Ovary (tissue), 9 donors: ENCODE data around the gene DNAH3. TPM values are rescaled to one million over a fixed set of nuclear protein-coding genes. Genes with fewer than 3 reads are reported as not detected.
"Not testable (repeated sequence)": the region's sequence is repeated elsewhere in the genome, so short reads cannot be mapped to it uniquely, and the experiment has no call there.

Experiments
- DNase-seq, 5 donors: peaks; one replicate each; pipeline ENCODE4 v3.0.0-alpha.2; 2019 to 2020
- H3K27ac ChIP-seq, 2 donors: fragments of 200-600 bp; one replicate each; pipeline versions ENCODE4 v1.5.1 to v1.8.0; 2019 to 2022
- H3K27me3 ChIP-seq: fragments of 200-600 bp; one replicate; pipeline ENCODE4 v1.8.0; 2022
- H3K36me3 ChIP-seq: fragments of 200-600 bp; sonication (generic); one replicate; pipeline ENCODE4 v1.5.1; 2019
- H3K4me1 ChIP-seq: one replicate; pipeline ENCODE4 v1.8.1; 2013; ENCODE audit warnings: mild to moderate bottlenecking, moderate library complexity; ENCODE audit not compliant: insufficient read depth
- H3K4me3 ChIP-seq: fragments of 200-600 bp; sonication (generic); one replicate; pipeline ENCODE4 v1.5.1; 2017
- H3K9me3 ChIP-seq, 2 donors: fragments of 200-600 bp in 1 of 2; sonication (generic) in 1 of 2; one replicate each; pipeline versions ENCODE4 v1.5.1 to v1.8.1; 2013 to 2019; ENCODE audit warnings: mild to moderate bottlenecking in 1 of 2, moderate library complexity in 1 of 2
- EP300 ChIP-seq: sonication (generic); formaldehyde crosslinking; IDR thresholded peaks from one replicate; pipeline ENCODE4 v1.6.1; 2017; ENCODE audit warnings: antibody characterized with exemption
- POLR2A ChIP-seq: fragments of 450-650 bp; IDR thresholded peaks from one replicate; pipeline ENCODE4 v1.6.1; 2017; ENCODE audit warnings: antibody characterized with exemption, mild to moderate bottlenecking, moderate library complexity
- WGBS, 3 donors: extraction: QIAGEN DNeasy Blood & Tissue Kit in 1 of 3; methylation state at CpG; one replicate each; pipeline versions ENCODE4 v1.1.5 to v1.1.7; 2013 to 2017; 5-methylcytosine and 5-hydroxymethylcytosine counted together
- intact Hi-C, 4 donors: fragments of 100-400 bp; cut with DNase I; formaldehyde crosslinking; loops; one replicate each; pipeline versions ENCODE4 v1.11.0 to v1.15.1; 2022 to 2023
- polyA plus RNA-seq, 2 donors: library from polyadenylated mRNA; stranded (reverse); fragments of 200-250 nt in 1 of 2; fragments of 350-450 nt in 1 of 2; fragmentation: Illumina TruSeq in 1 of 2; extraction: RNeasy Lipid Tissue Mini Kit (QIAGEN cat#74804) in 1 of 2; gene quantifications; one replicate each; pipeline ENCODE4 v1.2.3, GENCODE V29; 2013 to 2014
- total RNA-seq, 7 donors: library from RNA; depleted of rRNA in 2 of 7; stranded (reverse); fragments of >200 nt in 2 of 7; fragmentation: NEBNext Ultra II Directional in 3 of 7; extraction: Animal tissue kit (Norgen Biotek cat#: 25700) in 3 of 7; gene quantifications; one replicate each; pipeline versions ENCODE4 v1.1.0 to v1.2.4, GENCODE V29; 2016 to 2023
- TF ChIP-seq, protein P1 (sequence below), 3 donors: fragments of 450-650 bp in 2 of 3; fragments of 200-600 bp in 1 of 3; IDR thresholded peaks; one replicate each; pipeline versions ENCODE4 v1.5.1 to v1.8.0; 2016 to 2022; ENCODE audit warnings: antibody characterized with exemption in 3 of 3, mild to moderate bottlenecking in 1 of 3
- donor health status: DM: no; HTN: no; CAD: no; lungs with moderate emphysema.
- donor health status: DM: no; HTN: no; CAD: no.
- donor health status: Bipolar disorder and iron deficiency.
- donor health status: DM: yes; HTN: yes; CAD: no.
- donor health status: DM: no; HTN: no; CAD: no.
- donor health status: DM: yes; HTN: yes; CAD: no.

The DNAH3 gene
- total and polyA plus RNA-seq, 9 donors: 0.05 to 12.1 (median 0.95) TPM; not detected in 1

DNA sequence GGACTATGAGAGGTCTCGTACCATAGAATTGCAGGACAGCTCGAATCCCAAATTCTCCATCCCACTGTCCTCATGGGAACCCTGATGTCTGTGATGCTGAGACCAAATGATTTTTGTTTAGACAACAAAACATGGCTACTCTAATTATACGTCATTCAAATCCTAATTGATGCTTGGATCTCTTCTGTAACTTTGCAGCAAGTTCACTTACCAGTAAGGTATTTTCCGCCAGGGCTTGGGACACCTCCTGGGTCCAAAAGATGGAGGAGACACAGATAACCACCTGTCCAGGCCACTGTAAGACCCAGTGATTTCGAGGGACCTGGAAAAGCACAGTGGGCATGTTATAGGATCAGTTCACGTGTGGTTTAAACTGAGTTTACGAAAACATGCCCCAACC, 92.8 kb downstream of the DNAH3 start:
- no peak overlapping the region for H3K27ac ChIP-seq
- no peaks in the 10 kb centered on the region for H3K9me3 ChIP-seq
- TF ChIP-seq EP300 (no peak), POLR2A (no peak)
- TF ChIP-seq, protein P1, sequence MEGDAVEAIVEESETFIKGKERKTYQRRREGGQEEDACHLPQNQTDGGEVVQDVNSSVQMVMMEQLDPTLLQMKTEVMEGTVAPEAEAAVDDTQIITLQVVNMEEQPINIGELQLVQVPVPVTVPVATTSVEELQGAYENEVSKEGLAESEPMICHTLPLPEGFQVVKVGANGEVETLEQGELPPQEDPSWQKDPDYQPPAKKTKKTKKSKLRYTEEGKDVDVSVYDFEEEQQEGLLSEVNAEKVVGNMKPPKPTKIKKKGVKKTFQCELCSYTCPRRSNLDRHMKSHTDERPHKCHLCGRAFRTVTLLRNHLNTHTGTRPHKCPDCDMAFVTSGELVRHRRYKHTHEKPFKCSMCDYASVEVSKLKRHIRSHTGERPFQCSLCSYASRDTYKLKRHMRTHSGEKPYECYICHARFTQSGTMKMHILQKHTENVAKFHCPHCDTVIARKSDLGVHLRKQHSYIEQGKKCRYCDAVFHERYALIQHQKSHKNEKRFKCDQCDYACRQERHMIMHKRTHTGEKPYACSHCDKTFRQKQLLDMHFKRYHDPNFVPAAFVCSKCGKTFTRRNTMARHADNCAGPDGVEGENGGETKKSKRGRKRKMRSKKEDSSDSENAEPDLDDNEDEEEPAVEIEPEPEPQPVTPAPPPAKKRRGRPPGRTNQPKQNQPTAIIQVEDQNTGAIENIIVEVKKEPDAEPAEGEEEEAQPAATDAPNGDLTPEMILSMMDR (IDR thresholded peaks at IDR 0.05): no peak
- intact Hi-C loops: no loop called here
- WGBS, 3 donors: 59 to 63% (median 62%) methylated on average over 7 of the region's 7 CpGs
- H3K4me1 ChIP-seq: no peaks in the 10 kb centered on the region
- no peaks in the 10 kb centered on the region for H3K27me3 ChIP-seq
- H3K36me3 ChIP-seq: no peaks in the 10 kb centered on the region
- no peak for DNase-seq
- H3K4me3 ChIP-seq: no peak overlapping the region

DNA sequence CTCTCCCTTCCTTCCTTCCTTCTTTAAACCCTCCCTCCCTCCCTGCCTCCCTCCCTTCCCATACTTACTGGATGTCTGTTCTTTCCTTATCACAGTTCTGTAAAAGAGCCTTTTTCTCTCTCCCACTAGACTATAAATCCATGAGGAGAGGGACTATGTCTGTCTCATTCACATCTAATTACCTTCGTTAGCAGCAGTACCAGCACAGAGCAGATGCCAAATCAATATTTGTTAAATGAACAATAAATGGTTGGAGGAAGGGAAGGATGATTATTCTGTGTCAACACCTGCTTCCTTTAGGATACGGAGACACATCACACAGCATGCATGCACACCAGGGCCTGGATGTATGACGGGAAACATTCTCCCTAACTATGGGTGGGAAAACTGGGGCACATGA, 94.2 kb downstream of the DNAH3 start:
- 8 to 16% (median 9%) methylated on average over 3 of the region's 3 CpGs for WGBS, 3 donors
- Histone ChIP-seq H3K9me3 (no peaks in the 10 kb centered on the region), H3K27me3 (no peaks in the 10 kb centered on the region), H3K4me3 (no peak overlapping the region), H3K27ac (no peak overlapping the region), H3K36me3 (no peaks in the 10 kb centered on the region), H3K4me1 (no peaks in the 10 kb centered on the region)
- intact Hi-C loops: no loop called here
- no peak for DNase-seq
- TF ChIP-seq EP300 (no peak), POLR2A (no peak)
- TF ChIP-seq, protein P1 (IDR thresholded peaks at IDR 0.05): no peak

DNA sequence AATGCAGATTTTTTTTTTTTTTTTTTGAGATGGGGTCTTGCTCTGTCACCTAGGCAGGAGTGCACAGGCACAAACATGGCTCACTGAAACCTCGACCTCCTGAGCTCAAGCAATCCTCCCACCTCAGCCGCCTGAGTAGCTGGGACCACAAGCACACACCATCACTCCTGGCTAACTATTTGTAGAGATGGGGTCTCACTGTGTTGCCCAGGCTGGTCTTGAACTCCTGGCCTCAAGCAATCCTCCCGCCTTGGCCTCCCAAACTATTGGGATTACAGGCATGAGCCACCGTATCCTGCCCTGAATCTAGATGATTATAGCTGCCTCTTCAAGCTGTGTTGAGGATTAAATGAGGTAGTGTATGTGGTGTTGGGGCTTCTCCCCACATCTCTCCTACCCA, 94.9 kb downstream of the DNAH3 start:
- H3K36me3 ChIP-seq, DNase-seq, H3K4me3 ChIP-seq, H3K4me1 ChIP-seq, intact Hi-C loops, H3K9me3 ChIP-seq, H3K27me3 ChIP-seq, H3K27ac ChIP-seq: not testable (repeated sequence)
- 79 to 83% (median 83%) methylated on average over 4 of the region's 4 CpGs for WGBS, 3 donors

DNA sequence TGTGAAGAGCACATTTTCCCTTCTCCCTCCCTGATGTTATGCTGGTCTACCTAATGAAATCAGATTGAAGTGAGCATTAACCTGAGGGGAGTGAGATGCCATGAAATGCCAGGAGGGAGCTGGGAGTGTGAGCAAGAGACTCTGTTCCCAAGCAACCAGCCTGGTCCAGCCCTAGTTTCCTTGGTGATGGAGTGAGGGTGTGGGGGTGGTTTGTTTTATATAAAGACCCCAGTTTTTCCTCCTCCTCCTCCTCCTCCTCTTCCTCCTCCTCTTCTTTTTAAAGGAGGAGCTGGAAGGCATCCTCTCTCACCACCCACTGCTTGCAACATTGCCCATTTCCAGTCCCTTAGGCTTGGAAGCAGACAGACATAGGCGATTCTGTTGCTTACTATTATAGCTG, 97.1 kb downstream of the DNAH3 start:
- Histone ChIP-seq H3K4me1 (no peaks in the 10 kb centered on the region), H3K36me3 (no peaks in the 10 kb centered on the region), H3K27ac (no peak overlapping the region), H3K4me3 (no peak overlapping the region), H3K27me3 (no peaks in the 10 kb centered on the region), H3K9me3 (no peaks in the 10 kb centered on the region)
- 70 to 91% (median 78%) methylated on average over 1 of the region's 1 CpG for WGBS, 3 donors
- intact Hi-C loops: no loop called here
- TF ChIP-seq, protein P1 (IDR thresholded peaks at IDR 0.05): no peak
- TF ChIP-seq POLR2A: no peak
- no peak for TF ChIP-seq EP300
- no peak for DNase-seq

DNA sequence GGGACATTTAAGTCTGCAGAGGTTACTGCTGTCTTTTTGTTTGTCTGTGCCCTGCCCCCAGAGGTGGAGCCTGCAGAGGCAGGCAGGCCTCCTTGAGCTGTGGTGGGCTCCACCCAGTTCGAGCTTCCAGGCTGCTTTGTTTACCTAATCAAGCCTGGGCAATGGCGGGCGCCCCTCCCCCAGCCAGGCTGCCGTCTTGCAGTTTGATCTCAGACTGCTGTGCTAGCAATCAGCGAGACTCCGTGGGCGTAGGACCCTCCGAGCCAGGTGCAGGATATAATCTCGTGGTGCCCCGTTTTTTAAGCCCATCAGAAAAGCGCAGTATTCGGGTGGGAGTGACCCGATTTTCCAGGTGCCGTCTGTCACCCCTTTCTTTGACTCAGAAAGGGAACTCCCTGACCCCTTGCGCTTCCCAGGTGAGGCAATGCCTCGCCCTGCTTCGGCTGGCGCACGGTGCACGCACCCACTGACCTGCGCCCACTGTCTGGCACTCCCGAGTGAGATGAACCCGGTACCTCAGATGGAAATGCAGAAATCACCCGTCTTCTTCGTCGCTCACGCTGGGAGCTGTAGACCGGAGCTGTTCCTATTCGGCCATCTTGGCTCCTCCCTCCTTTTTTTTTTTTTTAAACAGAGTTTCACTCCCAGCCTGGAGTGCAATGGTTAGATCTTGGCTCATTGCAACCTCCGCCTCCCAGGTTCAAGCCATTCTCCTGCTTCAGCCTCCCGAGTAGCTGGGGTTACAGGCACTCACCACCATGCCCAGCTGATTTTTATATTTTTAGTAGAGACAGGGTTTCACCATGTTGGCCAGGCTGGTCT, 102.3 kb downstream of the DNAH3 start:
- intact Hi-C loops, H3K4me3 ChIP-seq: not testable (repeated sequence)

More for the DNA sequence above, 102.3 kb downstream of the DNAH3 start:
- not testable (repeated sequence) for H3K27ac ChIP-seq, H3K4me1 ChIP-seq, H3K36me3 ChIP-seq, DNase-seq, H3K27me3 ChIP-seq, H3K9me3 ChIP-seq
- WGBS, 3 donors: 70 to 80% (median 73%) methylated on average over 29 to 31 of the region's 31 CpGs
